HG02938 (cell line): Measurements from ENCODE around the gene TSPAN18.

ENCODE experiments used
- ATAC-seq: cut with Tn5 transposase; IDR thresholded peaks from one replicate; pipeline ENCODE4 v1.9.1; 2021; ENCODE audit warnings: mild to moderate bottlenecking, moderate library complexity; ENCODE audit not compliant: unreplicated experiment

TSPAN18 gene

DNA sequence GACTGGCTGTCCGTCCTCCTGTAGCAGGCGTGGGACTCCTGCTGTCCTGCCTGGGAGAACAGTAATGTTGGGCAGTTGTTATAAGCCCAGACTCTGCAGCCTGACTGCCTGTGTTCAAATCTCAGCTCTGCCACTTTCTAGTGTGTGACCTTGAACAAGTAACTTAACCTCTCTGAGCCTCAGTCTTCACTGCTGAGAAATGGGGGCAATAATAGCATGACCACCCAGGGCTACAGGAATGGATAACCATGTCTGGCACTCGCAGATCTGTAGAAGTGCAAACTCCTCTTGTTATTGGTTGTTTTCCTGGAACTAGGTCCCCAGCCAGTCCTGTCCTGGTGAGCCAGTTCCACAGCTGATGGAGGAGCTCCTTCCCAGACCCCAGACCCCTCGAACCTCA lies 154.2 kb downstream of the TSPAN18 start:
- ATAC-seq, result no peak

DNA sequence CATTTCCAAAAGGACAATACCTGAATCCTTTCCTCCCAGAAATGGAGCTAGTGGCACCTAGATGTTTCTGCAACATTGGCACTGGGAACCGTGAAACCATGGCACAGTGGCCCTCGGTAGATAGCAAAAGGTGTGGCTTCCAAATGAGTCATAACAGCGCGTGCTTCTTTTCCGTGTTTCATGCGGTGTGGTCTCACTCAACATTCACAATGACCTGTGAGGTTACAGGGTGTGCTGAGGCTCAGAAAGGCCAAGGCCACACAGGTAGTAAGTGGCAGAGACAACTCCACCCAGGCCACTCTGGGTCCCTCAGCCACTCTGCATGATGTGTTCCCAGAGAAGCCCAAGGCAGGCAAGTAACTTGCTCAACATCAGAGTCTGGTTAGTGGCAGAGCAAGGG lies 156.5 kb downstream of the TSPAN18 start:
- ATAC-seq, result no peak

DNA sequence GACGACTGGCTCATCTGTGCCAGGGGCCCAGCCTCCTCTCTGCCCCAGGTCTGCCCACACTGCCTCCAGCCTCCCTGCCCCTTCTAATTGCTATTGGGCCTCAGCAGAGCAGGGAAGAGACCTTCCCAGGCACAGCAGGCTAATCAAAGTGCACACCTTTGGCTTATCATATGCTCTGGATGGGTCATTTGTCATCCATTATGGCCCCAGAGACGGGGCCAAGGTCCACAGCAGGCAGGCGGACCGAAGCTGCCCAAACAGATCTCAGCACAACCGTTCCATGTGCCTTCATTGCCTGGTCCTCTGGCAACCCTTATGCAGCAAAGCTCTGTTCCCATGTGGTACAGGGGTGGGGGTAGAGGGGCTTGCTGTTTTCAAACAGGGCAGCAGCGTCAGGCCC lies 157.3 kb downstream of the TSPAN18 start:
- ATAC-seq, result no peak

DNA sequence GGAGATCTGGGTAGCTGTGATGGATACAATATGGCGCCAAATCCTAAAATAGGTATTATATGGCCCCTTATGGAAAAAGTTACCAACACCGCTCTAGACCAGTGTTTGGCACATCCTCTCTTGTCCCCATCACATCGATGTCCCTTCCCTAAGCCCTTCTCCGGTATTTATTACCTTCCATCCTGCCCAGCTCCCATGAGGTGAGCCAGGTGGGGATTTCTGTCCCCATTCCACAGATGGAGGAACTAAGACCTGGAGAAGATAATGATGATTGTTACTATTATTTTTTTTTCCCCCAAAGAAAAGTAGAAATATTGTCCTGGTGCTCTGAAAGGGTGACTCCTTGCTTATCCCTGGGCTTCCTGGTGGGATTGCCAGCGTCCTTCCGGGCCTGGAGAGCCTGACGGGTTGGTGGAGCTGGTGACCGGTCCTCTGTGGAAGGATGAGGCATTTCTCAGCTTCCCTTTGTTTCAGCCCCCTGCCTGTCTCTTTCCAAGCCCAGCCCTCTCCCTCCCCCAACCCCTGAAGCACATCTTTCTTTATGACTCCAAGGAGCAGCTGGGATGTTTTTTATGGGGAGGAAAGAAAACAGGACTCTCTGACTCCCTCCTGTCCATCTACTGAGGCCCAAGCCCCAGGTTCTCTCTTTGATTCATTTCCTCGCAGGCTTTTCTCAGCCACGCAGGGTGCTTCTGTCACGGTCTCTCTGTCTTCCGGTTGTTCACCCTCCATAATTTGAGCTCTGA lies 158.5 kb downstream of the TSPAN18 start:
- no peak for ATAC-seq

DNA sequence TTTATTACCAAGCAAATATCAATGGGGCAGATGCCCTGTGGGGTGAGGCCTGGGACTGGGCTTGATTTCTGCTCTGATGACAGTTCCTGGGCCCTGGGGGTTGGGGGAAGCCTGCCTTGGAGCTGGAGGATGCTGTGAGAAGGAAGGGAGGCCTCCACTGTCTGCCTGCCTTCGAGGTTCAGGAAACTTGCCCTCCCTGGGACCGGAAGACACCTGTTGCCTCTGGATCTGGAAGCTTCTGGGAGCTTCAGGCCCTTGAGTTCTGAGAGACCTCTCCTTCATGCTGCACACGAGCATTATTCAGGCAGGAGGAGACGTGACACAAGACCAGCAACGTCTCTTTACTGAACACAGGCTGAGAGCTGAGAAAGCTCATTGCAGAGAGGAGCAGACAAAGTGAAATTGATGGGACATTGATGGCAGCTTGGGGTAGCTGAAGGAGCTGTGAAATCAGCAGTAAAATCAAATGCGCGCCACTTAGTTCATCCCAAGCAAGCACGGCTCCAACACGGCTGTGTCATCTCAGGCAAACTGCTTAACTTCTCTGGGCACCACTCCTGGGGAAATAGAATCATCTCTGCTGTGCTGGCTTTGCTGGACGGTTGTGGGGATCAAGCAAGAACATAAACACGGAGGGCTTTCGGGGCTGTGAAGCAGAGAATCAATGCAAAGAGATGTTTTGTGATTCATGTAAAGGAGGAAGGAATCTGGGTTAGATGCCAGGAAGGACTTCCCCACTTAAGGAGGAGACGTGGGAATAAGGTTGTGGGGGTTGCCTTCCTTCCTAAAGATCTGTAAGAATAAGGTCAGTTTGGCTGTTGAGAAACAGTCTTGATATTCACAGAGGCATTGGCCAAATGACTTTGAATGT lies 159.4 kb downstream of the TSPAN18 start:
- no peak for ATAC-seq

DNA sequence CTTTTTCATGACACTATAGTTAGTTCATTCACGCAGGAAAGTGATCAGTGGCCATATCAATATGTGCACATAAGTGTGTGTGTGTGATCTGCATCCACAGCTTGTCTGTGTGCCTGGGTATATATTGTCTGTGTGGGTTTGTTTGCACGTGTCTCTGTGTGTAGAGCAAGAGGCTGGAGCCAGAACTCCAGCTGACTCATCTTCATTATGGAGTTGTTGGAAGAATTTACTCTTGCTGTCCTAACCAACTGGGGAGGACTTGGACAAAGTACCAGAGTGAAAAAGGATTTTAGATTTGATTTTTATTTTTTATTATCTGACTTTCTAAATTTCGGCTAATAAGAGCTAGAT lies 160.0 kb downstream of the TSPAN18 start:
- ATAC-seq, result no peak

DNA sequence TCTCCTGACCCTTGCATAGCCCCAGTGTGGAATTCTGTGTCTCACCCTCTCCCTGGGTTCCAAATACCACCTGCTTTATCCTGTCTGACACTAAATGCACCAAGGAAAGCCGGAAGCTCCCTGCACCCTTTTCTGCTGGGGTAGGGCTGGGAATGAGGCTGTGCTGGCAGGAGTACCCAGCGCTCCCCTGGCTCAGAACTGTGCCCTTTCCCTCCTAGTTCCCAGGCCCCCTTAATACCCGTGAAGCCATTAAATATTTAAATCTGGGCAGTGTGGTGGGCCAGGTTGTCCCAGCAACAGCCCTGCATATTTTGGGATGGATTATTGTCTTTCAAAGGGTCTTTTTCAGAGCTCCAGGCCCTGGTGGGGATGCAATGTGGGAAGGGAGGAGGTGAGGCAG lies 160.9 kb downstream of the TSPAN18 start:
- no peak for ATAC-seq

DNA sequence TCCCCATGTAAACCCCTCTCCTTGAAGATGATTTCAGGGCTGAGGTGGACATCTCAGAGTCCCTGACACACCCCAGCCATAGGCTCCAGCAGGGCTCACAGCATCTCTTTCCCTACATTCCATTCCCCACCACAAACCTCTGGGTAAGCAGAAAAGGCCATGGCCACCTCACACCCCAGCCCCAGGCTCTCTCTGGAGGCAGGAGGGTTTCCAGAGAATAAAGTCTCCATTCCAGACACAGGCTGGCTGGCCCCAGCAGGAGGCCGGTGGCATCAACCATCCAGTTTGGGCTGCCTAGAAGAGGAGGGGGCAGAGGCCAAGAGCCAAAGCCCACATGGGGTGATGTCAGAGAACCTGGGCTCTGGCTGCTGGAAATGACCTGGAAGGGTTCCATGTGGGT lies 162.5 kb downstream of the TSPAN18 start:
- no peak for ATAC-seq

DNA sequence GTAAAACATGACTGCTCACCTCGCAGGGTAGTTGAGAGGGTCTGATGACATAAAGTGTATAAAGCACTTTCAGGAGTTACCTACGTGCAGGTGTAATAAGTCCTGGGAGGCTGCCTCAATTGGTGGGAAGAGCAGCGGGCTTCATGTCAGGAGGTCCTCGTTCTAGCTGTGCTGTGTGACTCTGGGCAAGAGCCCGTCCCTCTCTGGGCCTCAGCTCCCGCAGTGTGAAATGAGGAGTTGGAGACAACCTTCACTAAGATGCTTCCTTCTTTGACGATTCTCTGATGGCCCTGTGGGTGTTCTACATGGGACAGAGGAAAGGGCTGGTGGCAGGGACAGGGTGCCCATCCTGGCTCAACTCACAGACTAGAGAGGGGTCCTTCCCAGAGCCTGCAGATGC lies 166.1 kb downstream of the TSPAN18 start:
- no peak for ATAC-seq

DNA sequence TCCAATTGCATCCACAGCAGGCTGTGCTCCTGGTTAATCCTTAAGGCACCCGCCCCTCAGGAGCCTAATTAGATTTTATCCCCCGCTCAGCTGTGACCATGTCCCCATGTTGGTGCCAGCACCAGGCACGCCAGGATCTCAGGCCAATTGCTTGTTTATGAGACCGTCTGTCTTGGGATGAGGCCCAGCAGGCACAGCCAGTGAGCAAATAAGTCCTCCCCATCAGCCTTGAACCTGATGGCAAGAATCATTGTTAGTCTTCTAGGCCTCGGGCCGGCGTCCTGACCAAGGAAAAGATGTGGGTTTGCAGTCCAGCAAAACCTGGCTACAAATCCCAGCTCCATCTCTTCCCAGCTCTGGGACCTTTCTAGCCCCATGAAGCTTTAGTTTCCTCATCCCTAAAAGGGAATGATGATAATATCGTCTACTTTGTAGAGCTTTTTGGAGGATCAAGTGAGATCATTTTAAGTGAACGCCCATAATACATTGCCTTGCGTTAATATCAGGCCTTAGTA lies 166.6 kb downstream of the TSPAN18 start:
- no peak for ATAC-seq

DNA sequence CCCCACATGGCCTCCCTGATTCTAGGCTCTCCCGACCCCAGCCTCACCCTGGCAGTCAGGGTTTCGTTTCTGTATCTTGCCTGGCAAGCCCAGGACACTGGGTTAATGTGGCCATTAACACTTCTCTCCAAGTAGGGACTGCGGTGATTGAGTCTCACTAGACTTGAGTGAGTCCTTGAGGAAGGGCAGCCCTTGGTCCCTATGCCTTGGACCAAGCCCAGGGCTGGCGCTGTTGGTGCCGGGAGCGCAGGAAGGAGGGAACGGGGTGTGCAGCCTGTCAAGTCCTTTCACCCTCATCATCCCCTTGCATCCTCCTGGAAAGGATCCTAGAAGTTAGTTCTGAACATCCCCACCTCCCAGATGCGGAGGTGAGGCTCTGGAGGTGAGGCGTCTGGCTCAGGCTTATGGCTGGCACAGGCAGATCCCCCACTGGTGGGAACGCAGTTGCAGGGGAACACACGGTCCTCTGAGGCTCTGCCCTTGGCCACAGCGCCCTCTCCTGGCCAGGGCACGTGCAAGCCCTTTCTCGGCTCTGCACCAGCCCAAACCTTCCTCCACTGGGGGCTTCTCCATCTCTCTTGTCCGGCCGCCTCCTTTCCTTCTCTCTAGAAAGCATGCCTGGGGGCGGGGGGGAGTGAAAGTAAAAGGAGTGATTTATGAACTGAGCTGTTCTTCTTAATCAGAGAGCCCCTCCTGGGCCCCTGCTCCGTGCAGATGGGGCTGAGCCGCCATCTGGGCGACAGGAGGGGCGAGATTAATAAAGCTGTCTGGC lies 167.3 kb downstream of the TSPAN18 start:
- no peak for ATAC-seq

DNA sequence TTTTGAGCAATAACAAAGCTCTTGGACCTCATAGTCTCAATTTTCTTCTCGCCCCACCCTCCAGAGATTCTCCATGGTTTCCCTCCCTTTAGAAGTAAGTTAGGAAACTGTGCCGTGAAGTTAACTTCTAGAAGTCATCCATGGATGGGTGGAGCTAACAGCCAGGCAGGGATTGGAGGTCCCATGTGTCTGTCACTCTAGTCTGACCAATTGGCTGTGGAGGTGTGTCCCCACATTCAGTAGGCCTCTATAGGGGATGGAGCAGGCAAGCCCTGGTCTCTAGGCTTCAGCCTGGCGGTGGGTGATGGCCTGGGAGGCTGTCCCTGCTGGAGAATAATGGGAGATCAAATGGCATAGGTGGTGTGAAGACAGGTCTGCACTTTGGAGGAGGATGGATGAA lies 173.2 kb downstream of the TSPAN18 start:
- ATAC-seq, result no peak

DNA sequence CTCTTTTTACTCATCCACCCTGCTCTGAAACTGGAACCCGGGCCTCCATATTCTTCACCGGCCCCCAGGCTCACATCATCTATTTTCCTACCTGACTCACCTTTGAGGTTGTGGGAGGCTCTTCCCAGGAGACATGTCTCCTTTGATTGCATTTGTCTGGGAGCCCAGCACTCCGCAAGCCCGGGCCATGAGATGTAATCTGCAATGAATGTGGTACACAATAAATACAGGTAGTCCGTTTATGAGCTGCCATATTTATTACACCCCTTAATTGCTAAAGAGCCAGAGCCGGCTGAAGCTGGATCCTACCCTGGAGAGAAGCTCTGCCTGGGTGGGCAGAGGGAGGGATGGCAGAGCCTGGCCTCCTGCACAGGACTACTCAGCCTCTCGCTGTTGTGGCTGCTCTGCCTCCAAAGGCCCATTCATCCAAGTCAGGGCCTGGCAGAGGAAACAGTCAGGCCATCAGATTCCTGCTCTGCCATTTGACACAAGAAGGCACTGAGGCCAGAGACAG lies 174.4 kb downstream of the TSPAN18 start:
- ATAC-seq, result no peak

DNA sequence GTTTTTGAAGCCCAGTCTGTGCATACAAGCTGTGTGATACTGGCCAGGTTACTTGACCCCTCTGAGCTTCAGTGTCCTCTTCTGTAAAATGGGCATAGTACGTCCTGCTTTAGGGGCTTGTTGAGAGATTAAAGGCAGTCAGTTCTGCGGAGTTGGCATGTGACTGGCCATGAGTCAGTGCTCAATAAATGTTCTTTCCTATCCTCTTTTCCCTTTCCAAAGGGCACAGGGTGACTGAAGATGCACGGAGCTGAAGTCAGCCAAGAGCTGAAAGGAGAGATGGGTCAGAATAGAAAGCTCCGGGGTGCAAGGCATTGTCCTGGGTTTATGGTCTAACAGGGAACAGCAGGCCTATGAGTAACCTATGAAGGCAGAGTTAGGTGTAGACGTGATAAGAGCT lies 175.0 kb downstream of the TSPAN18 start:
- no peak for ATAC-seq

DNA sequence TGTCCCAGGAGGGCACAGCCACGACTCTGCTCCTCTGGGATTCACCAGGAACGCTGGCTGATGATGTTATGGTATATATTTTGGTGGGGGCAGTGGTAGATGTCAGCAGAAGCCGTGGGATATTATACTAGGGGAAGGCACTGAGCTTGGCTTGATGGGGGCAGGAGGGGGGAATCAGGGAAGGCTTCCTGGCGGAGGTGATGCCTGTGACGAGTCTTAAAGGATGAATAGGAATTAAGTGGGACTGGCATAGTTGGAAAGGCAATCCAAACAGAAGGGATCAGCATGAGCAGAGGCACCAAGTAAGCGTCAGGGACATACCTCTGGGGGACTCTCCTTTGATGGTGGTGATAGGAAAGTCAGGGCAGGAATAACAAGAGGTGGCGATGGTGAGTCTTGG lies 176.3 kb downstream of the TSPAN18 start:
- ATAC-seq, result no peak

DNA sequence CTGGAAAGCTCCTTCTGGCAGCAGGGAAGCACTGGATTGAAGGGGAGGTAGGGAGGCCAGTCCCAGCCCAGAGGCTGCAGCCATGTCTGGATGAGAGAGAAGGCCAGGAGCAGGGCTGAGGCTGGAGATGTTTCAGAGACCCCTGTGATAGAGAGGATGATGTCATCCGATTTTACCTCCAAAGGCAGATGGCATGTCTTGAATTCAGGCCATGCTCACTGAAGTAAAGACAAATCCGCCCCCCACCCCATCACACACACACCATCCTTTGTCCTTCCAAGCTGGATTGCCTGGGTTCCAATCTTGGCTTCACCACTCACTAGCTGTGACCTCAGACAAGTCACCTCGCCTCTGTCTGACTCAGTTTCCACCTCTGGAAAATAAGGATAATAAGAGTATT lies 176.8 kb downstream of the TSPAN18 start:
- ATAC-seq, result no peak

DNA sequence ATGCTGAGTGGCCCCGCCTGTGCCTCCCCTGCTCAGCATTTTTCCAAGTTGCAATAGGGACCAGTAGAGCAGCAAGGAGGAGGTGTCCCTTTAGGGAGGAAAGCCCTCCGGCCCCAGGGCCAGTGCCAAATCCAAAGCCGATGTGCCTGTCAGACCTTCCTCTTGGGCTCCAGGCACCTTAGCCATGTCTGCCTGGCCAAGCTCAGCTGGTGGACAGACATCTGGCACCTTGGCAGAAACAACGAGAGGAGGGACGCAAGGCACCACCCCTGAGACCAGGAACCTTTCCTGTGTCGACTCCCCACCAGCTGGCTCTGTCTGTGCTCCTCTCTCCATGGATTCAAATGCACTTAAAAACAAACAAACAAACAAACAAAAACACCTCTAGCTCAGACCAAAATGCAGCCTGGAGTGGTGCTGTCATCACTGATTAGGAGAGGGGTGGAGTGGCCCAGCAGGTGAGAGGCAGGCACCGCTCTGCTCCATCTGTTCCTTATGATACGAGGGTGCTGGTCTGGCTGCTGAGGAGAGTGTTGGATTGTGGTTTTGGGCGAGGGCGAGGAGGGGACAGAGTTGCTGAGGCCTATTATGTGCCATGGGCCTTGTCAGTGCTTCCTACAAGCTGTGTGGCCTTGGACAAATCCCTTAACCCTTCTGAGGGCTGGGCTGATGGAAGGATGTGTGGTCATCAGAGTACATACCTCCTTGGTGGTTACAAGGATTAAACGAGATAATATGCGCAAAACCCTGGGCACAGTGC lies 177.7 kb downstream of the TSPAN18 start:
- no peak for ATAC-seq

DNA sequence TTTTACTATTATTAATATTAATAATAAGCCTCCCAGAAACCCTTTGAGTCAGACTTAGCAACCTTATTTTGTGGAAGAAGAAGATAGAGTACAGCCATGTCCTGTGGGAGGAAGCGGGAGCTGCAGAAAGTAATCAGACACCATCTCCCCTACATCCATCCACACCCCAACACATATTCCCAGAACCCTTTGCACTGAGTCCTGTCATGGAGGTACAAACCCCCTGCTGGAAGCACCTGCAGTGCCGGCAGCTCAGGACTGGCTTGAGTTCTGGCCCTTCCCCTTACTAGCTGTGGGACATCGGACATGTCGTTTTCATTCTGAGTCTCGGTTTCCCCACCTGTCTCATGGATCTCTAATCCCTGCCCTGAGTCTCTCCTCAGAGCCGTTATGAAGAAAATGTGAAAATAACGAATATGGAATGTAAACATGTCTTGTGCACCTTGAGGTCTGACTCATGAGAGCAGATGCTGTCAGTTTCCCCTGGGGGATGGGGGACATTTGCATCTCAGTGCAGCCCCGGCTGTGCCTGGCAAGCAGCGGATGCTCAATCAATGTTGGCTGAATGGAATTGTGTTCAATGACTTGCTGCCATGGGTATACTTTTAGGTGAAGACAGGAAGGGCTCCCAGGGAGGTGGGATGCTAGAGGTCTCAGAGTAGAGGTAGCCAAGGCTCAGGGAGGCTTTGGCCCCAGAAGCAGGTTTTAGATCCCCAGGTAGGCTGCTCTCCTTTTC lies 178.5 kb downstream of the TSPAN18 start:
- no peak for ATAC-seq

DNA sequence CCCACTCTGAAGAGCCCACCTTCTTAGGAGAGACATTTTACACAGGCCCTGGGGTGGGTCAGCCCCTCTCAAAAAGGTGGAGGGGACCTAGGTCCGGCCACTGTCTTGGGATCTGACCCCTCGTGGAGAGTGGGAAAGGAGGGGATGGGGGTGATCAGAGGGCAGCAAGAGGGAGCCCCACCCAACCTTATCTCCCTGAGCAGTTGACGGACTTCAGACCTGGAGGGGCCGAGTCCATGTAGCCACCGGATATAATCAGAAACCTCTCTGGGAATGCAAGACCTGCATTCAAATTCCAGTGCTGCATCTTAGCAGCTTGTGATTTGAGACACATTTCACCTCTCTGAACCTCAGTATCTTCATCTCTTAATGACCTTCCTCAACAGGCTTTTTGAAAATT lies 179.9 kb downstream of the TSPAN18 start:
- ATAC-seq, result no peak

DNA sequence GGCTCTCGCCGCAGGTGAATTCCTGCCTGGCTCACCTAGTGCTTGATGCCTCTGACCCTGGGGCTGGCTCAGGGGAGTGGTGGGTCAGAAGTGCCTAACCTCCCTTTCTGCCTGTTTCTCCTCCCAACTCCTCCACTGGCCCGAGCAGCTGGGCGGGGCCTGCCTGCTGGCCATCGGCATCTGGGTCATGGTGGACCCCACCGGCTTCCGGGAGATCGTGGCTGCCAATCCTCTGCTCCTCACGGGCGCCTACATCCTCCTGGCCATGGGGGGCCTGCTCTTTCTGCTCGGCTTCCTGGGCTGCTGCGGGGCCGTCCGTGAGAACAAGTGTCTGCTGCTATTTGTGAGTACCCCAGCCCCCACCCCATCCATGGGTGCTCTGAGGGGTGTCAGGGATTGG lies 182.8 kb downstream of the TSPAN18 start:
- no peak for ATAC-seq
